Measurements from ENCODE around the gene RAB11FIP4. TPM values are rescaled to one million over a fixed set of nuclear protein-coding genes. Genes with fewer than 3 reads are reported as not detected.

Gene RAB11FIP4
- total RNA-seq, 4 donors from 2014 or later, result 0.09 to 0.22 (median 0.16) TPM; not detected in 1

DNA sequence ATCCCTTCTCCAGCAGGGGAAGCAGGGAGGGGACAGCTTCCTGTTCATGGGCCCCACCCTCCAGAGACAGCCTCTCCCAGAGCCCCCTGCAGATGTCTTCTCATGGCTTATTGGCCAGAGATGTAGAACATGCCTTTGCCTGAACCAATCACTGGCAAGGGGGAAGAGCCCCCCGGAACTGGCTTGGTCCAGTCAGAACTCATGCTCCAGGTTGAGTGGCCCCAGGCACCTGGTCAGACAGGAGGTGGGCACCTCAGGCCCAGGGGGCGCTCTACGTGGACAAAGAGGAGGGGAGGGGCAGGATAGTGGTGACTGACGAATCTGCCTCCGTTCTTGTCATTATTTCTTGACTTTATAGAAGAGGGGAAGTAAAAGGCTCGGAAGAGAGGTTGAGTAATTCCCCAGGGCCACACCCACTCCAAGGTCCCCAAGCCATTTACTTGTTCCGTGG is 23.6 kb downstream of the RAB11FIP4 start:
- no peaks in the 10 kb centered on the region for H3K9me3 ChIP-seq
- no peaks in the 10 kb centered on the region for H3K36me3 ChIP-seq
- ATAC-seq (no peak), DNase-seq (no peak)
- H3K27ac ChIP-seq, result no peak overlapping the region
- peaks cover 5 to 9% of the 10 kb centered on the region in 2 donors for H3K4me1 ChIP-seq
- no peak overlapping the region for H3K4me3 ChIP-seq
- intact Hi-C loops (cut with DNase I; ENCODE audit: low total_unique reads) (no loop called here), in situ Hi-C loops (cut with MboI; ENCODE audit: low sequenced_read_pairs in 4 of 4) (no loop called here)
- no peaks in the 10 kb centered on the region for H3K27me3 ChIP-seq
- no peak for TF ChIP-seq POLR2A (IDR thresholded peaks at IDR 0.05)
- TF ChIP-seq CTCF (IDR thresholded peaks at IDR 0.05 in 4 of 5, conservative IDR thresholded peaks at IDR 0.05 in 1 of 5), result no peak

DNA sequence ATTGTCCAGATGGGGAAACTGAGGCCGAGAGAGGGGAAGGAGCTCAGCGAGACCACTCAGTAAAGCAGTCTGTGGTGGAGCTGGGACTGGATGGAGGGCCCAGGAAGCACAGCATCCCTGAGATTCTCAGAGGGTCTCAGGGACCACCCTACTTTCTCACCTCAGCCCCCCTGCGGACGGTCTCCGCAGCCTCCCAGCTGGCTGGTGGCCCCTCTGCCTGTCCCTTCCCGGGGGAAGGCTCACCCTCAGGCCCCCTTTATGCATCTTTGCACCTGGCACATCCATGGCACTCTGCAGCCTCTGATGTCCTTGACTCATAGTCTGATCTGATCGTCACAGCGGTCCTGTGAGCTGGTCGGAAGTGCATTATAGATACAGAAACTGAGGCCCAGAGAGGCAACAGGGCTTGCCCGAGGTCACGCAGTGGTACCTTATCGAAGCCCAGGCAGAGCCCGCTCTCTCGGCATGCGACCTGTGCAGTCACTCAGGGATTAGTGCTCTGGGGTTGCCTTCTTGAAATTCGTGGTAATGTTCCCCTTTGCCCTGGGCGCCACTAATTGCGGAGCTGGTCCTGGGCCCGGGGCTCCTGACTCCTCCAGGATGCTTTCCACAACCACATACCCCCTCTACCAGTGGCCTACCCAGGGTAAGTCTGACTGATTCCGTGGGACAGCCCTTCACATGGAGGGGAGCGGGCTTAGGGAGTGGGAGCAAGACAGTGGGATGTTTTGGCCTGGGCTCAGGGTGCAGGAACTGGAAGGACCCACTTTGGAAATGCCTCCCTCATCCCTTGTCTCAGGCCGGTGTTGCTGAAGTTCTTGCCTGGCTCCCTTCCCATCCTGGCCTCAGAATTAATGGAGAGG is 24.4 kb downstream of the RAB11FIP4 start:
- Histone ChIP-seq H3K4me3 (no peak overlapping the region), H3K27me3 (no peaks in the 10 kb centered on the region), H3K27ac (no peak overlapping the region), H3K9me3 (no peaks in the 10 kb centered on the region), H3K36me3 (no peaks in the 10 kb centered on the region), H3K4me1 (peaks cover 5 to 9% of the 10 kb centered on the region in 2 donors)
- DNase-seq, result no peak
- intact Hi-C loops (cut with DNase I; ENCODE audit: low total_unique reads) (no loop called here), in situ Hi-C loops (cut with MboI; ENCODE audit: low sequenced_read_pairs in 4 of 4) (no loop called here)
- no peak for TF ChIP-seq POLR2A (IDR thresholded peaks at IDR 0.05)
- TF ChIP-seq CTCF (IDR thresholded peaks at IDR 0.05 in 4 of 5, conservative IDR thresholded peaks at IDR 0.05 in 1 of 5), result no peak
- no peak for ATAC-seq

DNA sequence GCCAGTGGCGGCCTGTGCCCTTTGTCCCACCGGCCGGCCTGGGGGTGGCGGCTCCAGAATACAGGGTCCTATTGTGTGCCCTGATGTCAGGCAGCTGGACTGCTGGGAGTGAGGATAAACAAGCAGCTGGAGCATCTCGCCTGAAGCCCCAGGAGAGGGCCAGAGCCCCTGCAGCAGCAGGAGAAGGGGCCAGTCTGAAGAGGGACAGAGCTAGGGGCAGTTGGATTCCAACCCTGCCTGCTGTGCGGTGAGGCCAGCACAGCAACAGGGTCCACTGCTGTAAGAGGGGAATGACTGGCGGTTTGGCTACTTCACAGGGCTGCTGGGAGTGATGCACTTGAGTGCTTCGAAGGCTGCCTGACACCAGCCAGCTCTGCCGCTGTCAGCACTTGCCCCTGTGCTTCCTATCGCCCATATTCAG is 25.0 kb downstream of the RAB11FIP4 start:
- ATAC-seq, result no peak
- no peak overlapping the region for H3K4me3 ChIP-seq
- intact Hi-C loops (cut with DNase I; ENCODE audit: low total_unique reads) (no loop called here), in situ Hi-C loops (cut with MboI; ENCODE audit: low sequenced_read_pairs in 4 of 4) (no loop called here)
- H3K9me3 ChIP-seq, result no peaks in the 10 kb centered on the region
- no peaks in the 10 kb centered on the region for H3K27me3 ChIP-seq
- peaks cover 5 to 9% of the 10 kb centered on the region in 2 donors for H3K4me1 ChIP-seq
- TF ChIP-seq CTCF (IDR thresholded peaks at IDR 0.05 in 4 of 5, conservative IDR thresholded peaks at IDR 0.05 in 1 of 5) (no peak), POLR2A (IDR thresholded peaks at IDR 0.05) (no peak)
- no peak for DNase-seq
- H3K27ac ChIP-seq, result no peak overlapping the region
- H3K36me3 ChIP-seq, result no peaks in the 10 kb centered on the region

- ATAC-seq (no peak), DNase-seq (no peak)
- in situ Hi-C loops (cut with MboI; ENCODE audit: low sequenced_read_pairs in 4 of 4) (no loop called here), intact Hi-C loops (cut with DNase I; ENCODE audit: low total_unique reads) (no loop called here)
- Histone ChIP-seq H3K27me3 (no peaks in the 10 kb centered on the region), H3K27ac (no peak overlapping the region), H3K4me3 (no peak overlapping the region), H3K4me1 (peaks cover 5 to 9% of the 10 kb centered on the region in 2 donors), H3K36me3 (no peaks in the 10 kb centered on the region), H3K9me3 (no peaks in the 10 kb centered on the region)
- TF ChIP-seq POLR2A (IDR thresholded peaks at IDR 0.05) (no peak), CTCF (IDR thresholded peaks at IDR 0.05 in 4 of 5, conservative IDR thresholded peaks at IDR 0.05 in 1 of 5) (no peak)
Observed at GRCh38 chr17:31417051-31417792, 25.7 kb downstream of the RAB11FIP4 start.

Data from gastrocnemius medialis (tissue), 4 donors.